ENCODE results near the gene EIF4B. TPM values are rescaled to one million over a fixed set of nuclear protein-coding genes. Genes with fewer than 3 reads are reported as not detected.

The EIF4B gene
- total RNA-seq, 6 experiments from 2014 or later, result 143 to 270 (median 180) TPM

- TF ChIP-seq CTCF (IDR thresholded peaks at IDR 0.05) (no peak), POLR2A (IDR thresholded peaks at IDR 0.05) (no peak)
- Histone ChIP-seq H3K27me3 (no peaks in the 10 kb centered on the region), H3K4me3 (no peak overlapping the region), H3K9me3 (no peaks in the 10 kb centered on the region), H3K4me1 (peaks cover 0 to 7% (median 2%) of the 10 kb centered on the region in 4 donors), H3K36me3 (peaks cover 0 to 15% (median 1%) of the 10 kb centered on the region in 4 donors), H3K27ac (no peak overlapping the region)
- intact Hi-C loops (cut with DNase I), result loop anchor here (5.0 to 10.0 kb wide), 4 partner anchors 33 to 126 kb away; partner anchors contain the start of gene SOAT2 (in 1 of the 2)
- 79% methylated on average over 6 of the region's 15 CpGs for WGBS (ENCODE audit: insufficient coverage, low coverage, low lambda C conversion rate, missing lambda C conversion rate)
- DNase-seq, result no peak
- no peak for ATAC-seq
These were observed 62.7 kb downstream of the EIF4B start for GRCh38 chr12:53068811-53069585.

DNA sequence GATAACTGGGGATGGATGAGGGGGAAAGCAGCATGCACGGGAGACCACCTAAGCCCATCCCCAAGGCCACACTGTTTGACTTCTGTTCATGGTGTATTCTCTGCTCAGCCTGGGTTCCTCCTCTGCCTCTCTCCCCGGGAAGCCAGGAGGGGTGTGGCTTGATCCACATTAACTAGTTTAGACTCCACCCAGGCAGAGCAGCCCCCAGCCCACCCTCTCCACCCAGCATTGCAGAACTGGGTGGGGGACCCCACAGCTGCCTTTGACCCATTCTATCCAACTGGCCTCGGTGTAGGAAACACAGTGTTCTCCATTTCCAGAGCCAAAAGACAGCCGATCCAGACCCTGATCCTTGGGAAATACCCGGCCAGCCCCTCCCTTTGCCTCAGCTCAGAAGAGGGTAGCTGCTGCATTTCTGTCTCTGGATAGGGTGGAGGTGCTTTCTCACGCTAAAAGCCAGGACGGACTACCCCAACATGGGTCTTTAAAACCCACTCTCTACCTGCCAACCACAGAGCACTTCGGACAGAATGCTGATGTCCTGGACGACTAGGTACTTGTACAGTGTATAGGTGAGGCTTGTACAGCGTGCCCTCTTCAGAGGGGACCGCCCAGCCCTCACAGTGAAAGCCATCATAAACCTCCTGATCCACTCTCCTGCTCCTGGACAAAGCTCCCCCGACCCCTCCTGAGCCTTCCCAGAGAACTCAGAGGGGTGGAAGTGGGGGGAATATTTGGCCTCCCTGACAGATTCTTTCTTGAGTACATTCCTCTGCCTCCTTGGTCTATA, 63.6 kb downstream of the EIF4B start:
- ATAC-seq (no peak), DNase-seq (no peak)
- no peak overlapping the region for H3K27ac ChIP-seq
- intact Hi-C loops (cut with DNase I), result loop anchor here (5.0 to 10.0 kb wide), 5 partner anchors 32 to 215 kb away; partner anchors contain the start of gene SOAT2 (in 1 of the 2)
- H3K9me3 ChIP-seq, result no peaks in the 10 kb centered on the region
- H3K4me1 ChIP-seq, result peaks cover 0 to 12% (median 2%) of the 10 kb centered on the region in 4 donors
- H3K36me3 ChIP-seq, result peaks cover 0 to 18% (median 2%) of the 10 kb centered on the region in 4 donors
- TF ChIP-seq POLR2A (IDR thresholded peaks at IDR 0.05) (no peak), CTCF (IDR thresholded peaks at IDR 0.05) (no peak)
- H3K4me3 ChIP-seq, result no peak overlapping the region
- H3K27me3 ChIP-seq, result no peaks in the 10 kb centered on the region
- WGBS (ENCODE audit: insufficient coverage, low coverage, low lambda C conversion rate, missing lambda C conversion rate), result 71% methylated on average over 8 of the region's 12 CpGs

DNA sequence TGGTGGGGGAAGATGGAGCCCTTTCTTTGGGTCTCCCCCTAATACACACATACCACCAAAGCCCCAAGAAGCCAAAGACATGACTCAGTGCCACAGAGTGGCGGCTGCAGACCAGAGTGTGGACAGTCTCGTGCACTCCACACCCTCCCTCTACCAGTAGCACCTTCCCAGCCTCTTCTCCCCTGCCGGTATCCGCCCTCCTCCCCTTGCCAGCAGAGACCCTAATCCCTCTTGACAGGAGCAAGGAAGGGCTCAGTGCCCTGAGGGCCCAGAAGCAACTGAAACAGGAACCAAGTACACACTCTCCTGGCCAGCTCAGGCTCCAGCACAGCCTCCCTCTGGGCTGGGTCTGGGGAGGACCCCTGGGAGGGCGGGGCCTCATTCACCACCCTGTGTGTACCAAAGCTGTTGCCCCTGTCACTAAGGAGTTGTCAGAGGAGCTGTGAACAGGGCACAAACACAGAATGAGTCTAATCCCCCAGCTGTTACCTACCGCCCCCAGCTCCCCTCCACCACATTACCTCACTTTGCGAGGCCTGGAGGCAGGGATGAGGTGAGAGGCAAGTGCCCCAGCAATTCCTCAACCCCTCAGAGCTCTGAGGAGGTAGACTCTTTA, 64.7 kb downstream of the EIF4B start:
- no peak for DNase-seq
- Histone ChIP-seq H3K27me3 (no peaks in the 10 kb centered on the region), H3K4me1 (peaks cover 0 to 12% (median 2%) of the 10 kb centered on the region in 4 donors), H3K4me3 (no peak overlapping the region), H3K27ac (peak overlapping the region in 1 of 3 donors; percentile 9), H3K9me3 (no peaks in the 10 kb centered on the region), H3K36me3 (peaks cover 0 to 23% (median 6%) of the 10 kb centered on the region in 4 donors)
- intact Hi-C loops (cut with DNase I), result loop anchor here in 1 of 2 donors (10.0 kb wide), 1 partner anchor 214 kb away; no protein-coding TSS in a partner anchor
- 88% methylated on average over 6 of the region's 7 CpGs for WGBS (ENCODE audit: insufficient coverage, low coverage, low lambda C conversion rate, missing lambda C conversion rate)
- TF ChIP-seq CTCF (IDR thresholded peaks at IDR 0.05), result no peak
- TF ChIP-seq POLR2A (IDR thresholded peaks at IDR 0.05), result no peak
- ATAC-seq, result peak in 1 of 4 donors; percentile 5
